ENCODE results near the gene NAA25. TPM values are rescaled to one million over a fixed set of nuclear protein-coding genes. Genes with fewer than 3 reads are reported as not detected.
"Not testable (repeated sequence)": the region's sequence is repeated elsewhere in the genome, so short reads cannot be mapped to it uniquely, and the experiment has no call there.

The NAA25 gene
- total RNA-seq, 2 experiments from 2014 or later: 27.5 to 31.2 TPM

- DNase-seq; H3K9me3 Mint-ChIP-seq (ENCODE audit: insufficient read depth); H3K27me3 Mint-ChIP-seq (ENCODE audit: low read depth); H3K4me3 Mint-ChIP-seq; H3K4me1 Mint-ChIP-seq (ENCODE audit: low read depth); POLR2A ChIA-PET; ATAC-seq; H3K27ac Mint-ChIP-seq: not testable (repeated sequence)
- peaks cover 54% of the 10 kb centered on the region for H3K36me3 Mint-ChIP-seq (ENCODE audit: low read depth)
- CTCF ChIA-PET: interaction anchor here (0.8 to 1.6 kb wide), 2 partner anchors 17 to 64 kb away, joined by 3 read pairs; no protein-coding TSS in a partner anchor
Observed at GRCh38 chr12:112036614-112037013, 72.0 kb downstream of the NAA25 start.

- ATAC-seq (no peak), DNase-seq (no peak)
- Mint-ChIP-seq H3K9me3 (ENCODE audit: insufficient read depth) (no peaks in the 10 kb centered on the region), H3K36me3 (ENCODE audit: low read depth) (peaks cover 62% of the 10 kb centered on the region), H3K4me3 (no peak overlapping the region), H3K4me1 (ENCODE audit: low read depth) (no peaks in the 10 kb centered on the region), H3K27ac (no peak overlapping the region), H3K27me3 (ENCODE audit: low read depth) (no peaks in the 10 kb centered on the region)
- CTCF ChIA-PET: interaction anchor here (1.0 kb wide), 1 partner anchor 12 kb away, joined by 3 read pairs; no protein-coding TSS in a partner anchor
- POLR2A ChIA-PET: no interaction called here
Observed at GRCh38 chr12:112035219-112035785, 73.3 kb downstream of the NAA25 start.

- ChIA-PET CTCF (interaction anchor here (0.7 kb wide), 1 partner anchor 379 kb away, joined by 3 read pairs; no protein-coding TSS in a partner anchor), POLR2A (no interaction called here)
- H3K27me3 Mint-ChIP-seq (ENCODE audit: low read depth): no peaks in the 10 kb centered on the region
- H3K27ac Mint-ChIP-seq: no peak overlapping the region
- H3K36me3 Mint-ChIP-seq (ENCODE audit: low read depth): peaks cover 53% of the 10 kb centered on the region
- no peak overlapping the region for H3K4me3 Mint-ChIP-seq
- no peak for DNase-seq
- H3K4me1 Mint-ChIP-seq (ENCODE audit: low read depth): no peaks in the 10 kb centered on the region
- no peaks in the 10 kb centered on the region for H3K9me3 Mint-ChIP-seq (ENCODE audit: insufficient read depth)
- ATAC-seq: no peak
Observed at GRCh38 chr12:112032292-112032691, 76.3 kb downstream of the NAA25 start.

GRCh38 chr12:112031472-112031871 is 77.1 kb downstream of the NAA25 start:
- CTCF ChIA-PET: interaction anchor here (1.4 kb wide), 1 partner anchor 20 kb away, joined by 5 read pairs; no protein-coding TSS in a partner anchor
- POLR2A ChIA-PET: no interaction called here
- DNase-seq (no peak), ATAC-seq (no peak)
- H3K9me3 Mint-ChIP-seq (ENCODE audit: insufficient read depth): no peaks in the 10 kb centered on the region
- peaks cover 48% of the 10 kb centered on the region for H3K36me3 Mint-ChIP-seq (ENCODE audit: low read depth)
- peak overlapping the region; percentile 12 for H3K27ac Mint-ChIP-seq
- H3K4me3 Mint-ChIP-seq: no peak overlapping the region
- peaks cover 1% of the 10 kb centered on the region for H3K4me1 Mint-ChIP-seq (ENCODE audit: low read depth)
- H3K27me3 Mint-ChIP-seq (ENCODE audit: low read depth): no peaks in the 10 kb centered on the region

GRCh38 chr12:112029301-112029700 is 79.3 kb downstream of the NAA25 start:
- no peaks in the 10 kb centered on the region for H3K9me3 Mint-ChIP-seq (ENCODE audit: insufficient read depth)
- CTCF ChIA-PET: interaction anchor here (0.7 kb wide), 1 partner anchor 36 kb away, joined by 3 read pairs; no protein-coding TSS in a partner anchor
- no peaks in the 10 kb centered on the region for H3K27me3 Mint-ChIP-seq (ENCODE audit: low read depth)
- no peak overlapping the region for H3K4me3 Mint-ChIP-seq
- H3K27ac Mint-ChIP-seq: no peak overlapping the region
- ATAC-seq (no peak), DNase-seq (no peak)
- H3K4me1 Mint-ChIP-seq (ENCODE audit: low read depth): peaks cover 13% of the 10 kb centered on the region
- POLR2A ChIA-PET: interaction anchor here (1.2 to 1.5 kb wide), 2 partner anchors 16 to 104 kb away, joined by 3 to 7 read pairs; partner anchors contain the start of genes ERP29 and TMEM116
- peaks cover 56% of the 10 kb centered on the region for H3K36me3 Mint-ChIP-seq (ENCODE audit: low read depth)

GRCh38 chr12:112025808-112026375 is 82.7 kb downstream of the NAA25 start:
- Mint-ChIP-seq H3K36me3 (ENCODE audit: low read depth) (peaks cover 60% of the 10 kb centered on the region), H3K9me3 (ENCODE audit: insufficient read depth) (no peaks in the 10 kb centered on the region), H3K27me3 (ENCODE audit: low read depth) (no peaks in the 10 kb centered on the region), H3K4me1 (ENCODE audit: low read depth) (peaks cover 18% of the 10 kb centered on the region), H3K4me3 (peak overlapping the region; percentile 14), H3K27ac (peak overlapping the region; percentile 80)
- no peak for DNase-seq
- CTCF ChIA-PET: interaction anchor here (0.9 to 1.2 kb wide), 2 partner anchors 12 to 80 kb away, joined by 3 to 4 read pairs; partner anchors contain the start of gene ERP29
- POLR2A ChIA-PET: interaction anchor here (0.6 kb wide), 1 partner anchor 35 kb away, joined by 3 read pairs; no protein-coding TSS in a partner anchor
- no peak for ATAC-seq

GRCh38 chr12:112023759-112024396 is 84.7 kb downstream of the NAA25 start:
- CTCF ChIA-PET: interaction anchor here (0.6 to 1.7 kb wide), 7 partner anchors 10 to 387 kb away, joined by 3 to 14 read pairs (median 3); partner anchors contain the start of genes ERP29 and TMEM116
- Mint-ChIP-seq H3K36me3 (ENCODE audit: low read depth) (peaks cover 63% of the 10 kb centered on the region), H3K4me1 (ENCODE audit: low read depth) (peaks cover 23% of the 10 kb centered on the region), H3K27me3 (ENCODE audit: low read depth) (no peaks in the 10 kb centered on the region), H3K4me3 (no peak overlapping the region), H3K9me3 (ENCODE audit: insufficient read depth) (no peaks in the 10 kb centered on the region), H3K27ac (no peak overlapping the region)
- DNase-seq: no peak
- no peak for ATAC-seq
- POLR2A ChIA-PET: interaction anchor here (0.9 to 1.9 kb wide), 3 partner anchors 10 to 12 kb away, joined by 5 to 8 read pairs (median 8); partner anchors contain the start of gene TMEM116

- Mint-ChIP-seq H3K4me3 (no peak overlapping the region), H3K36me3 (ENCODE audit: low read depth) (peaks cover 66% of the 10 kb centered on the region), H3K4me1 (ENCODE audit: low read depth) (peaks cover 31% of the 10 kb centered on the region), H3K27me3 (ENCODE audit: low read depth) (no peaks in the 10 kb centered on the region), H3K9me3 (ENCODE audit: insufficient read depth) (no peaks in the 10 kb centered on the region), H3K27ac (peak overlapping the region; percentile 50)
- CTCF ChIA-PET: interaction anchor here (1.0 to 2.6 kb wide), 4 partner anchors 9 to 389 kb away, joined by 3 to 14 read pairs (median 6); partner anchors contain the start of genes ERP29 and TMEM116
- no peak for DNase-seq
- ATAC-seq: peak; percentile 25
- POLR2A ChIA-PET: interaction anchor here (0.7 to 1.9 kb wide), 4 partner anchors 8 to 103 kb away, joined by 3 to 8 read pairs (median 6); partner anchors contain the start of genes TMEM116 and TRAFD1
Observed at GRCh38 chr12:112022241-112023016, 86.2 kb downstream of the NAA25 start.

- Mint-ChIP-seq H3K4me3 (no peak overlapping the region), H3K27me3 (ENCODE audit: low read depth) (no peaks in the 10 kb centered on the region), H3K27ac (peak overlapping the region; percentile 48), H3K36me3 (ENCODE audit: low read depth) (peaks cover 73% of the 10 kb centered on the region), H3K4me1 (ENCODE audit: low read depth) (peaks cover 35% of the 10 kb centered on the region), H3K9me3 (ENCODE audit: insufficient read depth) (no peaks in the 10 kb centered on the region)
- ChIA-PET POLR2A (interaction anchor here (1.1 kb wide), 1 partner anchor 85 kb away, joined by 3 read pairs; no protein-coding TSS in a partner anchor), CTCF (interaction anchor here (1.0 to 2.6 kb wide), 2 partner anchors 75 to 366 kb away, joined by 3 to 8 read pairs; no protein-coding TSS in a partner anchor)
- no peak for DNase-seq
- no peak for ATAC-seq
Observed at GRCh38 chr12:112020947-112021457, 87.6 kb downstream of the NAA25 start.

GRCh38 chr12:112018571-112019237 is 89.9 kb downstream of the NAA25 start:
- ChIA-PET CTCF (interaction anchor here (1.7 kb wide), 1 partner anchor 74 kb away, joined by 5 read pairs; no protein-coding TSS in a partner anchor), POLR2A (no interaction called here)
- no peak overlapping the region for H3K4me3 Mint-ChIP-seq
- H3K27me3 Mint-ChIP-seq (ENCODE audit: low read depth): no peaks in the 10 kb centered on the region
- H3K9me3 Mint-ChIP-seq (ENCODE audit: insufficient read depth): no peaks in the 10 kb centered on the region
- ATAC-seq (no peak), DNase-seq (no peak)
- H3K4me1 Mint-ChIP-seq (ENCODE audit: low read depth): peaks cover 43% of the 10 kb centered on the region
- H3K36me3 Mint-ChIP-seq (ENCODE audit: low read depth): peaks cover 69% of the 10 kb centered on the region
- peak overlapping the region; percentile 45 for H3K27ac Mint-ChIP-seq

Data from activated CD8-positive, alpha-beta T cell treated with anti-CD3 and anti-CD28 coated beads, Interleukin-2, amount 10 ng/mL, durations not matched to agents 7 days and 5 days (primary cell).